ENCODE data around the gene CBX6. TPM values are rescaled to one million over a fixed set of nuclear protein-coding genes. Genes with fewer than 3 reads are reported as not detected.

Gene CBX6
- total and polyA plus RNA-seq, 10 of the 15 experiments (the other 5 are each of a cell fraction or from before 2014, with no cell fraction given): 3.6 to 142 (median 37.4) TPM

DNA sequence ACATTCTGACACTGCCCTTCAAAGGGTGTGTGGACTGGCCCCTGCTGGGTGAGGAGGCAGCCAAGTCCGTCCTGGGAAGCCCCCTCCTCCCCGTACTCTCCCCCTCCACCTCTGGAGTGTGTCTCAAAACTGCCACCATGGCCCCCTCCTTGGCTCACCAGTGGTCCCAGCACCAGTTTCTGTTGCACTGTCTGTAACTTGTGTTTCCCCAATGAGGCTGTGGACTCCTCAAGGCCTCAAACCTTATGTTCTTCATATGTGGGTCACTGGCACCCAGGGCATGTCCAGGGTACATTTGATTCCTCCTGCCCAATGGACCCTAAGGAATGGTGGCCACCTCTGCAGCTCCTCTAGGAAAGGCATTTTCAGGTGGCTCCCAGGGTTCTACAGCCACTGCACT lies 21.6 kb downstream of the CBX6 start (continued):
- TF ChIP-seq, protein P1, sequence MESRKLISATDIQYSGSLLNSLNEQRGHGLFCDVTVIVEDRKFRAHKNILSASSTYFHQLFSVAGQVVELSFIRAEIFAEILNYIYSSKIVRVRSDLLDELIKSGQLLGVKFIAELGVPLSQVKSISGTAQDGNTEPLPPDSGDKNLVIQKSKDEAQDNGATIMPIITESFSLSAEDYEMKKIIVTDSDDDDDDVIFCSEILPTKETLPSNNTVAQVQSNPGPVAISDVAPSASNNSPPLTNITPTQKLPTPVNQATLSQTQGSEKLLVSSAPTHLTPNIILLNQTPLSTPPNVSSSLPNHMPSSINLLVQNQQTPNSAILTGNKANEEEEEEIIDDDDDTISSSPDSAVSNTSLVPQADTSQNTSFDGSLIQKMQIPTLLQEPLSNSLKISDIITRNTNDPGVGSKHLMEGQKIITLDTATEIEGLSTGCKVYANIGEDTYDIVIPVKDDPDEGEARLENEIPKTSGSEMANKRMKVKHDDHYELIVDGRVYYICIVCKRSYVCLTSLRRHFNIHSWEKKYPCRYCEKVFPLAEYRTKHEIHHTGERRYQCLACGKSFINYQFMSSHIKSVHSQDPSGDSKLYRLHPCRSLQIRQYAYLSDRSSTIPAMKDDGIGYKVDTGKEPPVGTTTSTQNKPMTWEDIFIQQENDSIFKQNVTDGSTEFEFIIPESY (IDR thresholded peaks at IDR 0.05): no peak
- no peak for TF ChIP-seq DPF2 (IDR thresholded peaks at IDR 0.05)
- TF ChIP-seq, protein P2, sequence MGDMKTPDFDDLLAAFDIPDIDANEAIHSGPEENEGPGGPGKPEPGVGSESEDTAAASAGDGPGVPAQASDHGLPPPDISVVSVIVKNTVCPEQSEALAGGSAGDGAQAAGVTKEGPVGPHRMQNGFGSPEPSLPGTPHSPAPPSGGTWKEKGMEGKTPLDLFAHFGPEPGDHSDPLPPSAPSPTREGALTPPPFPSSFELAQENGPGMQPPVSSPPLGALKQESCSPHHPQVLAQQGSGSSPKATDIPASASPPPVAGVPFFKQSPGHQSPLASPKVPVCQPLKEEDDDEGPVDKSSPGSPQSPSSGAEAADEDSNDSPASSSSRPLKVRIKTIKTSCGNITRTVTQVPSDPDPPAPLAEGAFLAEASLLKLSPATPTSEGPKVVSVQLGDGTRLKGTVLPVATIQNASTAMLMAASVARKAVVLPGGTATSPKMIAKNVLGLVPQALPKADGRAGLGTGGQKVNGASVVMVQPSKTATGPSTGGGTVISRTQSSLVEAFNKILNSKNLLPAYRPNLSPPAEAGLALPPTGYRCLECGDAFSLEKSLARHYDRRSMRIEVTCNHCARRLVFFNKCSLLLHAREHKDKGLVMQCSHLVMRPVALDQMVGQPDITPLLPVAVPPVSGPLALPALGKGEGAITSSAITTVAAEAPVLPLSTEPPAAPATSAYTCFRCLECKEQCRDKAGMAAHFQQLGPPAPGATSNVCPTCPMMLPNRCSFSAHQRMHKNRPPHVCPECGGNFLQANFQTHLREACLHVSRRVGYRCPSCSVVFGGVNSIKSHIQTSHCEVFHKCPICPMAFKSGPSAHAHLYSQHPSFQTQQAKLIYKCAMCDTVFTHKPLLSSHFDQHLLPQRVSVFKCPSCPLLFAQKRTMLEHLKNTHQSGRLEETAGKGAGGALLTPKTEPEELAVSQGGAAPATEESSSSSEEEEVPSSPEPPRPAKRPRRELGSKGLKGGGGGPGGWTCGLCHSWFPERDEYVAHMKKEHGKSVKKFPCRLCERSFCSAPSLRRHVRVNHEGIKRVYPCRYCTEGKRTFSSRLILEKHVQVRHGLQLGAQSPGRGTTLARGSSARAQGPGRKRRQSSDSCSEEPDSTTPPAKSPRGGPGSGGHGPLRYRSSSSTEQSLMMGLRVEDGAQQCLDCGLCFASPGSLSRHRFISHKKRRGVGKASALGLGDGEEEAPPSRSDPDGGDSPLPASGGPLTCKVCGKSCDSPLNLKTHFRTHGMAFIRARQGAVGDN (IDR thresholded peaks at IDR 0.05): no peak
- TF ChIP-seq NFYA (IDR thresholded peaks at IDR 0.05; ENCODE audit: borderline replicate concordance, low read depth, low read length): no peak
- no peak for TF ChIP-seq BRCA1 (IDR thresholded peaks at IDR 0.05; ENCODE audit: low read depth, low read length)
- no peak for TF ChIP-seq IKZF2 (IDR thresholded peaks at IDR 0.05)
- no peak for TF ChIP-seq ATF7 (IDR thresholded peaks at IDR 0.05; ENCODE audit: low read depth)
- TF ChIP-seq HDAC2 (IDR thresholded peaks at IDR 0.05): no peak
- TF ChIP-seq LARP7 (IDR thresholded peaks at IDR 0.05): no peak
